ENCODE results near the gene PDZD11.
A peak's percentile ranks its signal among the peaks of the same experiment; 100 is the strongest.

PDZD11 gene

DNA sequence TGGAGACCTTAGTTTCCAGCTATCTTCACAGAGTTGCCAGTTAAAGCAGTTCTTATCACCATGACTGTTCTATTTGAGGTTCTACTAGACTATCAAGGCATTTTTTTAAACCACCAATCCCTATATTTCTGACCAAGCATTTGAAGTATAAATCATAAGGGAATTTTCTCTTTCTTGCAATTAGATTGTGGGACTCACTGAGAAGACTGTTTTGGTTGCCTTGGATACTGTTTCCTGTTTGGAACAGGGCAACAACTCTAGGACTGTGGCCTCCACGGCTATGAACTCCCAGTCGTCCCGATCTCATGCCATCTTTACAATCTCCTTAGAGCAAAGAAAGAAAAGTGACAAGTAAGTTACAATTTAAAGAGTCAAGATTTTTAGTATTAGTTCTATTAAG, 12.0 kb upstream of the PDZD11 start:
- Histone ChIP-seq H3K36me3 (ENCODE audit: low read depth) (peaks cover 40% of the 10 kb centered on the region), H3K9me3 (ENCODE audit: severe bottlenecking) (no peaks in the 10 kb centered on the region), H3K27me3 (ENCODE audit: insufficient read depth, poor library complexity, severe bottlenecking) (no peaks in the 10 kb centered on the region), H3K27ac (ENCODE audit: poor library complexity, severe bottlenecking) (no peak overlapping the region), H3K4me3 (ENCODE audit: severe bottlenecking) (no peak overlapping the region), H3K4me1 (ENCODE audit: insufficient read depth, poor library complexity, severe bottlenecking) (no peaks in the 10 kb centered on the region)
- DNase-seq (ENCODE audit: low spot score) (no peak), ATAC-seq (ENCODE audit: low read depth) (no peak)
- no peak for TF ChIP-seq CTCF (IDR thresholded peaks at IDR 0.05; ENCODE audit: poor library complexity, severe bottlenecking)

- no peak for TF ChIP-seq CTCF (IDR thresholded peaks at IDR 0.05; ENCODE audit: poor library complexity, severe bottlenecking)
- H3K27ac ChIP-seq (ENCODE audit: poor library complexity, severe bottlenecking): no peak overlapping the region
- H3K36me3 ChIP-seq (ENCODE audit: low read depth): peaks cover 22% of the 10 kb centered on the region
- DNase-seq (ENCODE audit: low spot score) (no peak), ATAC-seq (ENCODE audit: low read depth) (no peak)
- no peaks in the 10 kb centered on the region for H3K4me1 ChIP-seq (ENCODE audit: insufficient read depth, poor library complexity, severe bottlenecking)
- no peaks in the 10 kb centered on the region for H3K27me3 ChIP-seq (ENCODE audit: insufficient read depth, poor library complexity, severe bottlenecking)
- no peak overlapping the region for H3K4me3 ChIP-seq (ENCODE audit: severe bottlenecking)
- no peaks in the 10 kb centered on the region for H3K9me3 ChIP-seq (ENCODE audit: severe bottlenecking)
These were observed 3.9 kb upstream of the PDZD11 start for GRCh38 chrX:70293621-70294020.

GRCh38 chrX:70292788-70293187, 3.1 kb upstream of the PDZD11 start:
- TF ChIP-seq CTCF (IDR thresholded peaks at IDR 0.05; ENCODE audit: poor library complexity, severe bottlenecking): no peak
- no peak overlapping the region for H3K4me3 ChIP-seq (ENCODE audit: severe bottlenecking)
- no peak for ATAC-seq (ENCODE audit: low read depth)
- H3K27me3 ChIP-seq (ENCODE audit: insufficient read depth, poor library complexity, severe bottlenecking): no peaks in the 10 kb centered on the region
- H3K27ac ChIP-seq (ENCODE audit: poor library complexity, severe bottlenecking): no peak overlapping the region
- peaks cover 23% of the 10 kb centered on the region for H3K36me3 ChIP-seq (ENCODE audit: low read depth)
- H3K4me1 ChIP-seq (ENCODE audit: insufficient read depth, poor library complexity, severe bottlenecking): no peaks in the 10 kb centered on the region
- no peaks in the 10 kb centered on the region for H3K9me3 ChIP-seq (ENCODE audit: severe bottlenecking)
- DNase-seq (ENCODE audit: low spot score): no peak

DNA sequence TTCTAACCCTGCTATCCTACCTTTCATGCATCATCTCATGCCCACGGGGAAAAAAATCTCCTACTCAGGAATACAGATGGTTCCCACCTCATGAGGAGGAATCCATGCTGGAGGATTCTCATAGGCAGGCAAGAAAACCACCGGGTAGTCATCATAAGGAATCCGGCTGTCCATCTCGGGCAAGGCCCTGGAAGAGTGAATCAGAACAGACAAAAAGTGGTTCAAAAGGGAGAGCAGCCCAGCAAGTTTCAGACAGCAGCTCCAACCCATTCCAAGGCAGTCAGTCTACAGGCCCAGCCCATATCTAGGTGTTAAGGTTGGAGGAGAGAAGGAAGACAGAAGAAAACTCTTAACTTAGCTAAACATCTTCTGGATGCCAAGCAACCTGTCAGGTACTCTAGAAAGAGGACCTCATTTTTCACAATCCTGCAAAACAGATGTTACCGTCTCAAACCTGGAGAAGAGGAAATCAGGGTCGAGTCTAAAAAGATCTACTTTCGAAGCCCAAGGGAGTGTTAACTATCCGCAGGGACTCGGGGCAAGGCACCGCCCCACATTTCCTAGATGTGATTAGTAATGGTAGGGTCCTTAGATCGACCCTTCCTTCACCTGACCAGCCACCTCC, 447 bp downstream of the PDZD11 start:
- ATAC-seq (ENCODE audit: low read depth) (no peak), DNase-seq (ENCODE audit: low spot score) (no peak)
- no peaks in the 10 kb centered on the region for H3K4me1 ChIP-seq (ENCODE audit: insufficient read depth, poor library complexity, severe bottlenecking)
- H3K36me3 ChIP-seq (ENCODE audit: low read depth): peaks cover 25% of the 10 kb centered on the region
- no peak for TF ChIP-seq CTCF (IDR thresholded peaks at IDR 0.05; ENCODE audit: poor library complexity, severe bottlenecking)
- peak overlapping the region; percentile 47 for H3K27ac ChIP-seq (ENCODE audit: poor library complexity, severe bottlenecking)
- H3K27me3 ChIP-seq (ENCODE audit: insufficient read depth, poor library complexity, severe bottlenecking): no peaks in the 10 kb centered on the region
- no peaks in the 10 kb centered on the region for H3K9me3 ChIP-seq (ENCODE audit: severe bottlenecking)
- peak overlapping the region; percentile 78 for H3K4me3 ChIP-seq (ENCODE audit: severe bottlenecking)

DNA sequence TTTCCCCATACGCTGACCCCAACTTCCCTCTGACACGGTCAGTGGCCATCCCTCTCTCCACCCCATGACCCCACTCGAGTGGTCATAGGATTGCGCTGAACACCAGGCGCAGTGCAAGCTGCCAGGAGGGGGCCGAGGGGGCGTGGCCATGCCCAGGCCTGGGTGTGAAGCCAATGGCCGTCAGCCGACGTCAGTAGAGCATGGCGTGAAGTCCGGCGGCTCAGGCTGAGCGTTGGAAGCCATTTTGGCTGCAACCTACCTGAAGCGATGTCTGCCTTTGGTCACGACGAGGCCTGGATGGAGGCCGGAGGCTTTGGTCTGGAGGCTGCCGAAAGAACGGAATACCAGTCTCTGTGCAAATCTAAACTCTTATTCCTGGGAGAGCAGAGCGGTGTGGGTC, 7.8 kb downstream of the PDZD11 start, which contains the start of gene RAB41:
Gene RAB41 (plus strand): TSS at position 222 of the 400 bp plus-strand sequence. CDS start 46 bp downstream, at position 268.
- DNase-seq (ENCODE audit: low spot score) (no peak), ATAC-seq (ENCODE audit: low read depth) (no peak)
- no peak within 1 kb of the TSS for H3K27ac ChIP-seq (ENCODE audit: poor library complexity, severe bottlenecking)
- no peak within 1 kb of the TSS for H3K4me3 ChIP-seq (ENCODE audit: severe bottlenecking)
- peaks cover 4% of the 10 kb centered on the region; the same call in 1 of the 2 replicates for H3K36me3 ChIP-seq (ENCODE audit: low read depth)
- H3K4me1 ChIP-seq (ENCODE audit: insufficient read depth, poor library complexity, severe bottlenecking): no peaks in the 10 kb centered on the region
- H3K9me3 ChIP-seq (ENCODE audit: severe bottlenecking): no peaks in the 10 kb centered on the region
- no peaks in the 10 kb centered on the region for H3K27me3 ChIP-seq (ENCODE audit: insufficient read depth, poor library complexity, severe bottlenecking)
- no peak for TF ChIP-seq CTCF (IDR thresholded peaks at IDR 0.05; ENCODE audit: poor library complexity, severe bottlenecking)

Measured in RWPE2 (cell line).